ENCODE measurements around the gene CD44.

CD44 gene

GRCh38 chr11:35143297-35144135, 4.5 kb downstream of the CD44 start:
- no peak for TF ChIP-seq MAX (IDR thresholded peaks at IDR 0.05)
- no peak for TF ChIP-seq RAD21 (IDR thresholded peaks at IDR 0.05; ENCODE audit: low read depth)
- no peak for TF ChIP-seq USF1 (IDR thresholded peaks at IDR 0.05)
- TF ChIP-seq REST (IDR thresholded peaks at IDR 0.05; ENCODE audit: low read depth), result no peak
- no peak for TF ChIP-seq NFIC (IDR thresholded peaks at IDR 0.05)
- TF ChIP-seq TCF12 (IDR thresholded peaks at IDR 0.05; ENCODE audit: low read depth), result no peak
- no peak for TF ChIP-seq CEBPB (IDR thresholded peaks at IDR 0.05)
- no peak for TF ChIP-seq CREB1 (IDR thresholded peaks at IDR 0.05; ENCODE audit: low read depth)
- TF ChIP-seq FOXM1 (IDR thresholded peaks at IDR 0.05; ENCODE audit: borderline replicate concordance, low read depth), result no peak
- TF ChIP-seq EGR1 (IDR thresholded peaks at IDR 0.05), result no peak
- no peak for TF ChIP-seq YY1 (IDR thresholded peaks at IDR 0.05; ENCODE audit: low read depth)
- TF ChIP-seq EP300 (IDR thresholded peaks at IDR 0.05; ENCODE audit: borderline replicate concordance), result no peak

- TF ChIP-seq TCF12 (IDR thresholded peaks at IDR 0.05; ENCODE audit: low read depth) (peak; percentile 66), NFIC (IDR thresholded peaks at IDR 0.05) (peak; percentile 75), EP300 (IDR thresholded peaks at IDR 0.05; ENCODE audit: borderline replicate concordance) (peak; percentile 64; the same call in 1 of the 2 replicates), CEBPB (IDR thresholded peaks at IDR 0.05) (peak; percentile 89), ZBTB7A (IDR thresholded peaks at IDR 0.05; ENCODE audit: low read depth) (no peak), MAX (IDR thresholded peaks at IDR 0.05) (no peak; the same call in 1 of the 2 replicates)
Measured at GRCh38 chr11:35144136-35144741, 5.3 kb downstream of the CD44 start.

GRCh38 chr11:35144806-35145205, 5.8 kb downstream of the CD44 start:
- TF ChIP-seq CEBPB (IDR thresholded peaks at IDR 0.05), result no peak
- TF ChIP-seq RAD21 (IDR thresholded peaks at IDR 0.05; ENCODE audit: low read depth), result no peak
- TF ChIP-seq EP300 (IDR thresholded peaks at IDR 0.05; ENCODE audit: borderline replicate concordance), result no peak
- no peak for TF ChIP-seq ZBTB7A (IDR thresholded peaks at IDR 0.05; ENCODE audit: low read depth)
- TF ChIP-seq CREB1 (IDR thresholded peaks at IDR 0.05; ENCODE audit: low read depth), result no peak
- TF ChIP-seq TEAD4 (IDR thresholded peaks at IDR 0.05), result no peak
- TF ChIP-seq NFIC (IDR thresholded peaks at IDR 0.05), result no peak

- TF ChIP-seq TCF12 (IDR thresholded peaks at IDR 0.05; ENCODE audit: low read depth), result no peak
- peak; percentile 56 for TF ChIP-seq NFIC (IDR thresholded peaks at IDR 0.05)
- no peak for TF ChIP-seq CREB1 (IDR thresholded peaks at IDR 0.05; ENCODE audit: low read depth)
- no peak for TF ChIP-seq EGR1 (IDR thresholded peaks at IDR 0.05)
Measured at GRCh38 chr11:35145271-35145670, 6.3 kb downstream of the CD44 start.

- no peak for TF ChIP-seq CREB1 (IDR thresholded peaks at IDR 0.05; ENCODE audit: low read depth)
- no peak for TF ChIP-seq TEAD4 (IDR thresholded peaks at IDR 0.05)
- no peak for TF ChIP-seq RAD21 (IDR thresholded peaks at IDR 0.05; ENCODE audit: low read depth)
- no peak for TF ChIP-seq ZBTB7A (IDR thresholded peaks at IDR 0.05; ENCODE audit: low read depth)
- TF ChIP-seq TCF12 (IDR thresholded peaks at IDR 0.05; ENCODE audit: low read depth), result no peak
- no peak for TF ChIP-seq CEBPB (IDR thresholded peaks at IDR 0.05)
Measured at GRCh38 chr11:35146074-35146521, 7.1 kb downstream of the CD44 start.

GRCh38 chr11:35146711-35147110, 7.7 kb downstream of the CD44 start:
- no peak for TF ChIP-seq NFIC (IDR thresholded peaks at IDR 0.05)
- no peak for TF ChIP-seq TAF1 (IDR thresholded peaks at IDR 0.05; ENCODE audit: low read depth)
- no peak for TF ChIP-seq CREB1 (IDR thresholded peaks at IDR 0.05; ENCODE audit: low read depth)
- TF ChIP-seq REST (IDR thresholded peaks at IDR 0.05; ENCODE audit: low read depth), result no peak
- no peak for TF ChIP-seq CEBPB (IDR thresholded peaks at IDR 0.05)

Measured in Ishikawa (cell line).